Thyroid gland (tissue), 4 donors: ENCODE data around the gene AKNAD1.

Experiments used
- CTCF ChIP-seq, 6 experiments: fragments of 200-600 bp in 3 of 6; fragments of 450-650 bp in 3 of 6; sonication (generic) in 3 of 6; IDR thresholded peaks; one replicate each; pipeline ENCODE4 v1.5.1; 2016 to 2019; ENCODE audit warnings: antibody characterized with exemption in 6 of 6, mild to moderate bottlenecking in 2 of 6, inconsistent platforms in 1 of 6, moderate library complexity in 1 of 6
- POLR2A ChIP-seq, 2 donors: fragments of 450-650 bp; IDR thresholded peaks; one replicate each; pipeline ENCODE4 v1.6.1; 2017; ENCODE audit warnings: antibody characterized with exemption in 2 of 2, mild to moderate bottlenecking in 2 of 2, moderate library complexity in 1 of 2

GRCh38 chr1:108832929-108833328 is 24.0 kb downstream of the AKNAD1 start:
- TF ChIP-seq CTCF (IDR thresholded peaks at IDR 0.05) = no peak
- TF ChIP-seq POLR2A (IDR thresholded peaks at IDR 0.05) = no peak
